Tibial nerve (tissue), 4 donors: ENCODE results near the gene TMEM19.

Experiments used
- CTCF ChIP-seq, 5 experiments: fragments of 200-600 bp in 3 of 5; fragments of 450-650 bp in 2 of 5; sonication (generic) in 3 of 5; IDR thresholded peaks; one replicate each; pipeline ENCODE4 v1.5.1; 2016 to 2019; ENCODE audit warnings: antibody characterized with exemption in 5 of 5, mild to moderate bottlenecking in 3 of 5, moderate library complexity in 2 of 5
- EP300 ChIP-seq, 2 donors: sonication (generic); formaldehyde crosslinking; IDR thresholded peaks; one replicate each; pipeline ENCODE4 v1.6.1; 2017; ENCODE audit warnings: antibody characterized with exemption in 2 of 2, mild to moderate bottlenecking in 1 of 2

GRCh38 chr12:71708658-71709057 lies 22.8 kb downstream of the TMEM19 start:
- no peak for TF ChIP-seq CTCF (IDR thresholded peaks at IDR 0.05)
- TF ChIP-seq EP300 (IDR thresholded peaks at IDR 0.05): no peak
